IMR-90 (cell line): Measurements from ENCODE around the gene PNPLA5. TPM values are rescaled to one million over a fixed set of nuclear protein-coding genes. Genes with fewer than 3 reads are reported as not detected.

Experiments used
- ATAC-seq: fragments of 200-7000 bp; cut with Tn5 transposase; 2 replicates; pipeline ENCODE4 v1.9.1; 2020; ENCODE audit warnings: low read depth, mild to moderate bottlenecking, moderate library complexity
- BruUV-seq: library from RNA; stranded (reverse); fragments of 400-500 nt; replicated peaks from 2 replicates; lab custom pipeline; 2021; lab: Mats Ljungman, UMichigan
- CTCF ChIA-PET: fragments of 300-600 bp; formaldehyde crosslinking; extraction: SDS; loops from one replicate; lab custom pipeline; 2021; ENCODE audit warnings: antibody characterized with exemption; lab: Yijun Ruan, JAX
- POLR2A ChIA-PET: fragments of 300-600 bp; sonication (Branson Sonifier 250); formaldehyde crosslinking; loops from one replicate; lab custom pipeline; 2022; ENCODE audit warnings: antibody characterized with exemption; ENCODE audit not compliant: unreplicated experiment; lab: Charles Lee
- DNase-seq: peaks from one replicate; pipeline ENCODE4 v3.0.0; 2013
- H2AFZ ChIP-seq: replicated peaks from 2 replicates; pipeline ENCODE3; 2013; ENCODE audit warnings: low read length, mild to moderate bottlenecking; ENCODE audit not compliant: poor library complexity
- H2AK5ac ChIP-seq: 2 replicates; pipeline ENCODE4 v1.6.1; 2013; ENCODE audit warnings: low read depth, low read length, inconsistent platforms
- H2AK9ac ChIP-seq: replicated peaks from 2 replicates; pipeline ENCODE3; 2013; ENCODE audit warnings: mild to moderate bottlenecking, low read depth, low read length, moderate library complexity; ENCODE audit not compliant: poor library complexity
- H2BK120ac ChIP-seq: 2 replicates; pipeline ENCODE4 v1.6.1; 2013; ENCODE audit warnings: low read depth, low read length, inconsistent platforms
- H2BK15ac ChIP-seq: 3 replicates; pipeline ENCODE4 v1.6.1; 2013; ENCODE audit warnings: low read depth, low read length, inconsistent platforms
- H2BK20ac ChIP-seq: 2 replicates; pipeline ENCODE4 v1.6.1; 2013; ENCODE audit warnings: low read depth, mild to moderate bottlenecking, inconsistent platforms, low read length, moderate library complexity
- H2BK5ac ChIP-seq: 2 replicates; pipeline ENCODE4 v1.6.1; 2013; ENCODE audit warnings: mild to moderate bottlenecking, low read depth, low read length, inconsistent platforms; ENCODE audit not compliant: poor library complexity, severe bottlenecking
- H3K14ac ChIP-seq: replicated peaks from 2 replicates; pipeline ENCODE4 v1.6.1; 2013; ENCODE audit warnings: low read depth, low read length, inconsistent platforms
- H3K18ac ChIP-seq: 2 replicates; pipeline ENCODE4 v1.6.1; 2013; ENCODE audit warnings: low read depth, low read length, control low read depth
- H3K23ac ChIP-seq: 2 replicates; pipeline ENCODE4 v1.6.1; 2013; ENCODE audit warnings: low read depth, low read length, inconsistent platforms
- H3K27ac ChIP-seq: 2 replicates; pipeline ENCODE4 v1.5.1; 2013; ENCODE audit warnings: mild to moderate bottlenecking, control low read depth, low read length; ENCODE audit not compliant: insufficient read depth
- H3K27me3 ChIP-seq: 2 replicates; pipeline ENCODE4 v1.6.1; 2013; ENCODE audit warnings: low read length; ENCODE audit not compliant: control insufficient read depth, insufficient read depth
- H3K36me3 ChIP-seq: 2 replicates; pipeline ENCODE4 v1.6.1; 2013; ENCODE audit warnings: low read length, mixed read lengths; ENCODE audit not compliant: control insufficient read depth, insufficient read depth
- H3K4ac ChIP-seq: 2 replicates; pipeline ENCODE4 v1.6.1; 2013; ENCODE audit warnings: low read depth, low read length, inconsistent platforms
- H3K4me1 ChIP-seq: 2 replicates; pipeline ENCODE4 v1.6.1; 2013; ENCODE audit warnings: low read length, mixed read lengths; ENCODE audit not compliant: control insufficient read depth, insufficient read depth
- H3K4me2 ChIP-seq: 2 replicates; pipeline ENCODE4 v1.6.1; 2013; ENCODE audit warnings: low read depth, mild to moderate bottlenecking, control low read depth, low read length, moderate library complexity
- H3K4me3 ChIP-seq: 2 replicates; pipeline ENCODE4 v1.5.1; 2013; ENCODE audit warnings: low read depth, mild to moderate bottlenecking, control low read depth, low read length, moderate library complexity; ENCODE audit not compliant: insufficient read depth
- H3K56ac ChIP-seq: 2 replicates; pipeline ENCODE4 v1.6.1; 2013; ENCODE audit warnings: low read length, inconsistent platforms; ENCODE audit not compliant: insufficient read depth; ENCODE audit errors: extremely low read depth
- H3K79me1 ChIP-seq, 2 experiments: 2 replicates each; pipeline ENCODE4 v1.6.1; 2013; ENCODE audit warnings: low read length in 2 of 2, inconsistent platforms in 1 of 2, low read depth in 1 of 2
- H3K9ac ChIP-seq: 2 replicates; pipeline ENCODE4 v1.6.1; 2013; ENCODE audit warnings: low read depth, low read length, control low read depth
- H3K9me1 ChIP-seq: 2 replicates; pipeline ENCODE4 v1.6.1; 2013; ENCODE audit warnings: low read length, inconsistent platforms; ENCODE audit not compliant: insufficient read depth
- H3K9me3 ChIP-seq: 2 replicates; pipeline ENCODE4 v1.6.1; 2013; ENCODE audit warnings: low read length; ENCODE audit not compliant: control insufficient read depth, insufficient read depth
- H4K20me1 ChIP-seq: 2 replicates; pipeline ENCODE4 v1.6.1; 2013; ENCODE audit warnings: low read length, inconsistent platforms; ENCODE audit not compliant: insufficient read depth
- H4K5ac ChIP-seq: 2 replicates; pipeline ENCODE4 v1.6.1; 2013; ENCODE audit warnings: mild to moderate bottlenecking, low read depth, low read length, control low read depth
- H4K8ac ChIP-seq, 2 experiments: 2 replicates each; pipeline ENCODE4 v1.6.1; 2013; ENCODE audit warnings: low read depth in 2 of 2, low read length in 2 of 2, control low read depth in 1 of 2, inconsistent platforms in 1 of 2
- H4K91ac ChIP-seq: 2 replicates; pipeline ENCODE4 v1.6.1; 2013; ENCODE audit warnings: low read depth, low read length, inconsistent platforms; ENCODE audit not compliant: insufficient read depth
- BHLHE40 ChIP-seq: fragments of 150-350 bp; IDR thresholded peaks from 2 replicates; pipeline ENCODE4 v1.6.1; 2016; ENCODE audit warnings: mild to moderate bottlenecking, low read depth, low read length
- CEBPB ChIP-seq: IDR thresholded peaks from 2 replicates; pipeline ENCODE4 v1.6.1; 2012; ENCODE audit warnings: low read depth, low read length, improper control_type of control experiment
- CTCF ChIP-seq: conservative IDR thresholded peaks from 2 replicates; pipeline ENCODE4 v1.5.1; 2012; ENCODE audit warnings: mild to moderate bottlenecking, low read depth, low read length, improper control_type of control experiment
- FOS ChIP-seq: fragments of 150-350 bp; IDR thresholded peaks from 2 replicates; pipeline ENCODE4 v1.6.1; 2016; ENCODE audit warnings: low read depth, low read length
- MAFK ChIP-seq: IDR thresholded peaks from 2 replicates; pipeline ENCODE4 v1.6.1; 2012; ENCODE audit warnings: low read depth, low read length, improper control_type of control experiment
- MAZ ChIP-seq: IDR thresholded peaks from 2 replicates; pipeline ENCODE4 v1.6.1; 2012; ENCODE audit warnings: low read depth, mild to moderate bottlenecking, low read length, improper control_type of control experiment, moderate library complexity, borderline replicate concordance
- MXI1 ChIP-seq: IDR thresholded peaks from 2 replicates; pipeline ENCODE4 v1.6.1; 2012; ENCODE audit warnings: low read depth, mild to moderate bottlenecking, low read length, moderate library complexity, borderline replicate concordance
- NFE2L2 ChIP-seq: fragments of 150-350 bp; IDR thresholded peaks from 2 replicates; pipeline ENCODE4 v1.6.1; 2016; ENCODE audit warnings: low read depth, mild to moderate bottlenecking, low read length
- POLR2A ChIP-seq: IDR thresholded peaks from 2 replicates; pipeline ENCODE4 v1.6.1; 2012; ENCODE audit warnings: mild to moderate bottlenecking, low read depth, low read length
- RAD21 ChIP-seq: IDR thresholded peaks from 2 replicates; pipeline ENCODE4 v1.6.1; 2012; ENCODE audit warnings: low read length, improper control_type of control experiment
- RCOR1 ChIP-seq: IDR thresholded peaks from 2 replicates; pipeline ENCODE4 v1.6.1; 2012; ENCODE audit warnings: mild to moderate bottlenecking, low read length, improper control_type of control experiment; ENCODE audit not compliant: insufficient replicate concordance
- RFX5 ChIP-seq: IDR thresholded peaks from 2 replicates; pipeline ENCODE4 v1.8.0; 2012; ENCODE audit warnings: low read depth, mild to moderate bottlenecking, low read length, moderate library complexity
- SMC3 ChIP-seq: fragments of 150-350 bp; IDR thresholded peaks from 2 replicates; pipeline ENCODE4 v1.6.1; 2016; ENCODE audit warnings: low read depth, mild to moderate bottlenecking, antibody characterized with exemption, low read length, moderate library complexity
- USF2 ChIP-seq: fragments of 150-350 bp; IDR thresholded peaks from 2 replicates; pipeline ENCODE4 v1.6.1; 2017; ENCODE audit warnings: mild to moderate bottlenecking, antibody characterized with exemption, low read length, low read depth
- WGBS, 2 experiments: methylation state at CpG; one replicate each; pipeline versions ENCODE4 v1.1.5 to v1.1.7; 2013; ENCODE audit warnings: missing lambda C conversion rate in 2 of 2; ENCODE audit not compliant: insufficient read length in 1 of 2; ENCODE audit errors: extremely low coverage in 2 of 2; 5-methylcytosine and 5-hydroxymethylcytosine counted together
- dilution Hi-C: fragments of 300-500 bp; cut with HindIII; formaldehyde crosslinking; loops from one replicate; pipeline ENCODE4 v1.14.3; 2018; ENCODE audit warnings: low sequenced_read_pairs; ENCODE audit not compliant: unreplicated experiment
- in situ Hi-C: fragments of 300-500 bp; cut with MboI; formaldehyde crosslinking; loops from 3 replicates; pipeline ENCODE4 v1.14.3; 2019; ENCODE audit warnings: low sequenced_read_pairs, inconsistent platforms, mixed read lengths
- intact Hi-C: fragments of 100-400 bp; cut with micrococcal nuclease; formaldehyde crosslinking; loops from 2 replicates; pipeline ENCODE4 v1.10.0; 2022
- polyA plus RNA-seq, 3 experiments: library from polyadenylated mRNA; depleted of rRNA; stranded (reverse); fragments of >200 nt; gene quantifications; 2 replicates each; pipeline ENCODE4 v1.2.3, GENCODE V29; 2012; ENCODE audit warnings: low replicate concordance in 1 of 3
- total RNA-seq: library from RNA; depleted of rRNA; stranded (reverse); fragments of >200 nt; gene quantifications from 2 replicates; pipeline ENCODE4 v1.2.3, GENCODE V29; 2012
- TF ChIP-seq, protein P1 (sequence below): fragments of 150-350 bp; IDR thresholded peaks from 2 replicates; pipeline ENCODE4 v1.6.1; 2016; ENCODE audit warnings: low read depth, mild to moderate bottlenecking, low read length, moderate library complexity, borderline replicate concordance

Gene PNPLA5
- total and polyA plus RNA-seq, 2 of the 4 experiments (the other 2 are of a cell fraction), result 0.18 to 0.44 TPM

DNA sequence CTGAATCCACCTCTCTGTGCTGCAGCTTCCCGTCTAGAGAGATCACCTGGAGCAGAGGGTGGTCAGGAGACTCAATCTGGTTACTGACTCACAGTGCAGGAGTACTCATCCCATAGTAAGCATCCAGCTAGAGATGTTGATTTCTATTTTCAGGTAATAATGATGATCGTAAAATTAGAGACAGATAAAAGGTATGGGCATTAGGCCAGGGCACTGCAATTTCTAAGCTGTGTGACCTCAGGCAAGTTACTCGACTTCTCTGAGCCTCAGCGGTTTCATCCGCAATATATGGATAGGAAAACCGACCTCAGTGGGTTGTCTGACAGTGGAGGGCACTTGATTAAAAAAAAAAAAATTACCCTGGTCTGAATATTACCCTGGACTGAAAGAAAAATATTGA is 49.6 kb upstream of the PNPLA5 start:
- Histone ChIP-seq H3K79me1 (no peaks in the 10 kb centered on the region), H2AK5ac (no peak overlapping the region), H3K9me3 (no peaks in the 10 kb centered on the region), H3K18ac (no peak overlapping the region), H3K56ac (no peak overlapping the region), H3K27me3 (no peaks in the 10 kb centered on the region), H3K14ac (no peak overlapping the region), H4K5ac (no peak overlapping the region), H3K23ac (no peak overlapping the region), H2AK9ac (no peak overlapping the region), H2BK20ac (no peak overlapping the region), H2BK120ac (no peak overlapping the region), H3K36me3 (peaks cover 33% of the 10 kb centered on the region), H4K8ac (no peak overlapping the region), H2BK15ac (no peak overlapping the region), H2BK5ac (no peak overlapping the region), H3K9ac (no peak overlapping the region), H2AFZ (no peak overlapping the region), H3K9me1 (no peaks in the 10 kb centered on the region), H3K4me3 (no peak overlapping the region), H3K4me1 (no peaks in the 10 kb centered on the region), H3K4me2 (no peak overlapping the region), H3K27ac (no peak overlapping the region), H3K4ac (no peak overlapping the region), H4K20me1 (no peaks in the 10 kb centered on the region), H4K91ac (no peak overlapping the region)
- dilution Hi-C loops (no loop called here), in situ Hi-C loops (no loop called here), intact Hi-C loops (no loop called here)
- TF ChIP-seq POLR2A, result no peak
- no peak for TF ChIP-seq SMC3
- TF ChIP-seq RCOR1, result no peak
- TF ChIP-seq BHLHE40, result no peak
- no peak for TF ChIP-seq CTCF
- TF ChIP-seq, protein P1, sequence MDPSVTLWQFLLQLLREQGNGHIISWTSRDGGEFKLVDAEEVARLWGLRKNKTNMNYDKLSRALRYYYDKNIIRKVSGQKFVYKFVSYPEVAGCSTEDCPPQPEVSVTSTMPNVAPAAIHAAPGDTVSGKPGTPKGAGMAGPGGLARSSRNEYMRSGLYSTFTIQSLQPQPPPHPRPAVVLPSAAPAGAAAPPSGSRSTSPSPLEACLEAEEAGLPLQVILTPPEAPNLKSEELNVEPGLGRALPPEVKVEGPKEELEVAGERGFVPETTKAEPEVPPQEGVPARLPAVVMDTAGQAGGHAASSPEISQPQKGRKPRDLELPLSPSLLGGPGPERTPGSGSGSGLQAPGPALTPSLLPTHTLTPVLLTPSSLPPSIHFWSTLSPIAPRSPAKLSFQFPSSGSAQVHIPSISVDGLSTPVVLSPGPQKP, result no peak
- TF ChIP-seq NFE2L2, result no peak
- TF ChIP-seq MAFK, result no peak
- TF ChIP-seq CEBPB, result no peak
- no peak for TF ChIP-seq USF2
- TF ChIP-seq RFX5, result no peak
- TF ChIP-seq RAD21, result no peak
- TF ChIP-seq MAZ, result no peak
- no peak for TF ChIP-seq FOS
- no peak for TF ChIP-seq MXI1
- no TSS peak for BruUV-seq
- DNase-seq (no peak), ATAC-seq (no peak)
- 96% methylated on average over 4 of the region's 6 CpGs; no CpG with 5 or more reads in 1 of the 2 experiments for WGBS, 2 experiments
- ChIA-PET CTCF (no interaction called here), POLR2A (no interaction called here)
